ENCODE results near the gene PHACTR2. TPM values are rescaled to one million over a fixed set of nuclear protein-coding genes. Genes with fewer than 3 reads are reported as not detected.

The PHACTR2 gene
- total and polyA plus RNA-seq, 2 of the 13 experiments (the other 11 are each of a cell fraction or from before 2014, with no cell fraction given) = 11.3 to 28.2 TPM

- H3K36me3 ChIP-seq (replicated peaks in 1 of 2; ENCODE audit: control insufficient read depth in 1 of 2, insufficient read depth in 2 of 2, low read length in 2 of 2) = no peaks in the 10 kb centered on the region
Measured at GRCh38 chr6:143675382-143675900, 2.3 kb upstream of the PHACTR2 start.

More at GRCh38 chr6:143675382-143675900, 2.3 kb upstream of the PHACTR2 start:
- no peak for TF ChIP-seq FOXP1 (IDR thresholded peaks at IDR 0.05)
- peak; percentile 38; the same call in 1 of the 2 replicates for TF ChIP-seq FOXP1 (CRISPR knock-in tag; IDR thresholded peaks at IDR 0.05)
- TF ChIP-seq TMF1 (CRISPR knock-in tag; IDR thresholded peaks at IDR 0.05; ENCODE audit: low read depth) = no peak
- TF ChIP-seq WIZ (CRISPR knock-in tag; IDR thresholded peaks at IDR 0.05) = no peak
- TF ChIP-seq PATZ1 (CRISPR knock-in tag; IDR thresholded peaks at IDR 0.05) = peak; percentile 70; the same call in 1 of the 2 replicates
- TF ChIP-seq POLR2A (IDR thresholded peaks at IDR 0.05; ENCODE audit: insufficient read depth in 1 of 2, low read depth in 2 of 2, low read length in 2 of 2) = no peak
- TF ChIP-seq FOXA1 (IDR thresholded peaks at IDR 0.05) = no peak
- peak; percentile 39; the same call in 1 of the 2 replicates for TF ChIP-seq FOXA1 (CRISPR knock-in tag; IDR thresholded peaks at IDR 0.05)
- TF ChIP-seq HNF1A (IDR thresholded peaks at IDR 0.05; ENCODE audit: low read depth) = peak; percentile 43
- no peak for TF ChIP-seq HNF1A (CRISPR knock-in tag; IDR thresholded peaks at IDR 0.05; ENCODE audit: borderline replicate concordance)
- TF ChIP-seq ZNF546 (CRISPR knock-in tag; conservative IDR thresholded peaks at IDR 0.05) = no peak
- 0 out of 2 replicates have a peak, but pooled peaks have one; percentile 2 for TF ChIP-seq ZNF558 (CRISPR knock-in tag; IDR thresholded peaks at IDR 0.05; ENCODE audit: borderline replicate concordance)
- no peak for TF ChIP-seq HOXA9 (CRISPR knock-in tag; IDR thresholded peaks at IDR 0.05; ENCODE audit: borderline replicate concordance)
- Histone ChIP-seq H3K4me3 (replicated peaks in 1 of 3; ENCODE audit: insufficient read depth in 1 of 3, low read depth in 2 of 3, low read length in 3 of 3) (no peak overlapping the region), H3K79me2 (ENCODE audit: insufficient read depth, low read length) (peaks cover 22% of the 10 kb centered on the region), H3K27me3 (ENCODE audit: control insufficient read depth in 1 of 2, insufficient read depth in 2 of 2, low read length in 2 of 2) (no peaks in the 10 kb centered on the region), H3K4me2 (ENCODE audit: low read depth, low read length) (peak overlapping the region; percentile 25; the same call in 1 of the 2 replicates), H3K9ac (ENCODE audit: insufficient read depth, low read depth, low read length) (no peak overlapping the region), H3K4me1 (ENCODE audit: insufficient read depth, low read length) (peaks cover 64% of the 10 kb centered on the region), H3K9me3 (ENCODE audit: low read length) (no peaks in the 10 kb centered on the region), H2AFZ (ENCODE audit: low read length) (no peak overlapping the region), H4K20me1 (ENCODE audit: insufficient read depth, low read length) (no peaks in the 10 kb centered on the region), H3K27ac (ENCODE audit: extremely low read length, insufficient read depth, low read length) (no peak overlapping the region)
- ChIA-PET CTCF (ENCODE audit: low intra/inter-chr PET ratio, low total read pairs) (no interaction called here), POLR2A (interaction anchor here (1.4 to 2.6 kb wide), 3 partner anchors 14 to 168 kb away, joined by 4 to 10 read pairs (median 4); partner anchors contain the start of gene LTV1)
- FAIRE-seq = no peak
- intact Hi-C loops (cut with micrococcal nuclease; ENCODE audit: unreplicated experiment) = loop anchor here (5.0 kb wide), 1 partner anchor 167 kb away; the partner anchor contains the start of gene LTV1
- in situ Hi-C loops (cut with HindIII; ENCODE audit: extremely low pct_ligation_motif_present, low pct_unique_long_range_greater_than_20kb) = loop anchor here (5.0 kb wide), 1 partner anchor 167 kb away; the partner anchor contains the start of gene LTV1
- BruUV-seq (replicated peaks) = no TSS peak
- DNase-seq (ENCODE audit: low spot score) = peak; percentile 29
- ATAC-seq = no peak

All from HepG2 (cell line).